ENCODE data around the gene REV1. TPM values are rescaled to one million over a fixed set of nuclear protein-coding genes. Genes with fewer than 3 reads are reported as not detected.

Gene REV1
- total RNA-seq, 4 donors from 2014 or later = 37.3 to 71.0 (median 48.5) TPM

GRCh38 chr2:99404797-99405669 is 84.8 kb downstream of the REV1 start:
- intact Hi-C loops (cut with DNase I; ENCODE audit: low total_unique reads) = no loop called here
- H3K4me3 ChIP-seq (ENCODE audit: low read depth, poor library complexity, severe bottlenecking) = no peak overlapping the region
- DNase-seq (ENCODE audit: low spot score in 2 of 2) = no peak
- 83 to 85% methylated on average over 5 of the region's 5 CpGs for WGBS, 2 donors
- TF ChIP-seq CTCF (IDR thresholded peaks at IDR 0.05) = no peak
- no peak for TF ChIP-seq POLR2A (IDR thresholded peaks at IDR 0.05)

- WGBS, 2 donors = 73 to 75% methylated on average over 8 of the region's 8 CpGs
- no peak overlapping the region for H3K4me3 ChIP-seq (ENCODE audit: low read depth, poor library complexity, severe bottlenecking)
- no peak for DNase-seq (ENCODE audit: low spot score in 2 of 2)
- intact Hi-C loops (cut with DNase I; ENCODE audit: low total_unique reads) = no loop called here
- TF ChIP-seq POLR2A (IDR thresholded peaks at IDR 0.05) (no peak), CTCF (IDR thresholded peaks at IDR 0.05) (no peak)
Observed at GRCh38 chr2:99404039-99404796, 85.6 kb downstream of the REV1 start.

GRCh38 chr2:99403524-99403923 is 86.3 kb downstream of the REV1 start:
- no peak for TF ChIP-seq CTCF (IDR thresholded peaks at IDR 0.05)
- TF ChIP-seq POLR2A (IDR thresholded peaks at IDR 0.05) = no peak
- no peak overlapping the region for H3K4me3 ChIP-seq (ENCODE audit: low read depth, poor library complexity, severe bottlenecking)
- DNase-seq (ENCODE audit: low spot score in 2 of 2) = no peak
- WGBS, 2 donors = 77 to 78% methylated on average over 4 of the region's 4 CpGs
- intact Hi-C loops (cut with DNase I; ENCODE audit: low total_unique reads) = no loop called here

- H3K4me3 ChIP-seq (ENCODE audit: low read depth, poor library complexity, severe bottlenecking) = no peak overlapping the region
- DNase-seq (ENCODE audit: low spot score in 2 of 2) = no peak
- TF ChIP-seq CTCF (IDR thresholded peaks at IDR 0.05) (no peak), POLR2A (IDR thresholded peaks at IDR 0.05) (no peak)
- intact Hi-C loops (cut with DNase I; ENCODE audit: low total_unique reads) = no loop called here
Observed at GRCh38 chr2:99403084-99403483, 86.7 kb downstream of the REV1 start.

- H3K4me3 ChIP-seq (ENCODE audit: low read depth, poor library complexity, severe bottlenecking) = no peak overlapping the region
- no peak for TF ChIP-seq CTCF (IDR thresholded peaks at IDR 0.05)
- intact Hi-C loops (cut with DNase I; ENCODE audit: low total_unique reads) = no loop called here
- DNase-seq (ENCODE audit: low spot score in 2 of 2) = no peak
- WGBS, 2 donors = 68 to 81% methylated on average over 4 of the region's 4 CpGs
Observed at GRCh38 chr2:99401841-99402240, 88.0 kb downstream of the REV1 start.
